K562 (cell line): ENCODE data around the gene OPHN1. TPM values are rescaled to one million over a fixed set of nuclear protein-coding genes. Genes with fewer than 3 reads are reported as not detected.

Experiments used
- ATAC-seq: fragments of 200-7000 bp; cut with Tn5 transposase; 3 replicates; pipeline ENCODE4 v1.9.1; 2020; ENCODE audit warnings: moderate library complexity
- BruUV-seq: library from RNA; stranded (reverse); fragments of 400-500 nt; replicated peaks from 2 replicates; lab custom pipeline; 2021; lab: Mats Ljungman, UMichigan
- CTCF ChIA-PET: fragments of 300-600 bp; formaldehyde crosslinking; extraction: SDS; loops from one replicate; lab custom pipeline; 2021; ENCODE audit warnings: low intra/inter-chr PET ratio; lab: Yijun Ruan, JAX
- POLR2A ChIA-PET: fragments of 300-600, 350-650 bp; sonication (Branson Sonifier 250); formaldehyde crosslinking; extraction: SDS; loops from one replicate; lab custom pipeline; 2021; ENCODE audit warnings: antibody characterized with exemption, inconsistent platforms; lab: Yijun Ruan, JAX
- DNase-seq, 4 experiments: peaks; one replicate each; pipeline versions ENCODE4 v3.0.0 to v3.0.0-alpha.2; 2011 to 2018; ENCODE audit warnings: low spot score in 3 of 4, mixed read lengths in 3 of 4; ENCODE audit errors: extremely low read depth in 1 of 4
- FAIRE-seq: peaks from 2 replicates; lab custom pipeline; 2011; peaks lifted over from hg19 to GRCh38; lab: Jason Lieb, UNC
- H2AFZ ChIP-seq: 2 replicates; pipeline ENCODE4 v1.6.0; 2011; ENCODE audit warnings: low read depth, low read length, control low read depth, inconsistent platforms
- H3K27ac ChIP-seq: fragments of 200-600 bp; 3 replicates; pipeline ENCODE4 v1.8.0; 2011; ENCODE audit warnings: low read depth, mild to moderate bottlenecking, control low read depth, inconsistent platforms, low read length, moderate library complexity, mixed read lengths; ENCODE audit errors: extremely low read depth
- H3K27me3 ChIP-seq, 2 experiments: fragments of 300-600 bp in 1 of 2; 2 replicates in 1 of 2; 3 replicates in 1 of 2; pipeline versions ENCODE4 v1.6.0 to v1.8.0; 2011; ENCODE audit warnings: inconsistent platforms in 2 of 2, low read length in 2 of 2, mild to moderate bottlenecking in 1 of 2, mixed read lengths in 1 of 2, moderate library complexity in 1 of 2; ENCODE audit not compliant: control insufficient read depth in 2 of 2, insufficient read depth in 2 of 2
- H3K36me3 ChIP-seq: fragments of 300-600 bp; 3 replicates; pipeline ENCODE4 v1.8.0; 2011; ENCODE audit warnings: mild to moderate bottlenecking, low read length, inconsistent platforms; ENCODE audit not compliant: control insufficient read depth, insufficient read depth
- H3K4me1 ChIP-seq, 2 experiments: fragments of 200-600 bp in 1 of 2; replicated peaks in 1 of 2; 2 replicates in 1 of 2; 3 replicates in 1 of 2; pipeline versions ENCODE4 v1.5.1 to v1.8.0; 2011; ENCODE audit warnings: inconsistent platforms in 2 of 2, low read length in 2 of 2, mild to moderate bottlenecking in 1 of 2, mixed read lengths in 1 of 2, moderate library complexity in 1 of 2; ENCODE audit not compliant: control insufficient read depth in 2 of 2, insufficient read depth in 2 of 2
- H3K4me2 ChIP-seq: 2 replicates; pipeline ENCODE4 v1.6.1; 2011; ENCODE audit warnings: low read length, control low read depth, inconsistent platforms, mixed read lengths; ENCODE audit not compliant: insufficient read depth
- H3K4me3 ChIP-seq: fragments of 200-600 bp; sonication (generic), shearing (Covaris generic); 2 replicates; pipeline ENCODE4 v1.5.1; 2016; ENCODE audit warnings: control low read depth, inconsistent platforms
- H3K79me2 ChIP-seq: fragments of 200-600 bp; 3 replicates; pipeline ENCODE4 v1.8.0; 2011; ENCODE audit warnings: low read length, inconsistent platforms; ENCODE audit not compliant: control insufficient read depth, insufficient read depth
- H3K9ac ChIP-seq, 2 experiments: 2 replicates each; pipeline versions ENCODE4 v1.6.0 to v1.6.1; 2011; ENCODE audit warnings: low read depth in 2 of 2, low read length in 2 of 2, control low read depth in 1 of 2, inconsistent platforms in 1 of 2, mild to moderate bottlenecking in 1 of 2, mixed read lengths in 1 of 2; ENCODE audit not compliant: insufficient read depth in 1 of 2
- H3K9me1 ChIP-seq: one replicate; pipeline ENCODE4 v1.6.0; 2011; ENCODE audit warnings: inconsistent platforms, mild to moderate bottlenecking, low read length, moderate library complexity; ENCODE audit not compliant: control insufficient read depth, insufficient read depth
- H3K9me3 ChIP-seq: replicated peaks from 2 replicates; pipeline ENCODE4 v1.5.1; 2011; ENCODE audit warnings: low read depth, low read length, inconsistent platforms; ENCODE audit not compliant: control insufficient read depth, insufficient read depth
- H4K20me1 ChIP-seq: replicated peaks from 2 replicates; pipeline ENCODE4 v1.6.1; 2011; ENCODE audit warnings: low read length, inconsistent platforms, mixed read lengths; ENCODE audit not compliant: control insufficient read depth, insufficient read depth
- CLOCK ChIP-seq: fragments of 250-450 bp; sonication (Bioruptor Pico); IDR thresholded peaks from 2 replicates; pipeline ENCODE4 v1.4.0; 2020; ENCODE audit warnings: mild to moderate bottlenecking, moderate library complexity, borderline replicate concordance
- CREBBP ChIP-seq: IDR thresholded peaks from one replicate; pipeline ENCODE4 v1.6.1; 2012; ENCODE audit warnings: low read depth, mild to moderate bottlenecking, control low read depth, inconsistent platforms, low read length
- NFIC ChIP-seq: fragments of 450-650 bp; IDR thresholded peaks from 2 replicates; pipeline ENCODE4 v1.6.1; 2017; ENCODE audit warnings: mild to moderate bottlenecking, inconsistent platforms
- NFIX ChIP-seq: fragments of 250-450 bp; sonication (Bioruptor Pico); IDR thresholded peaks from 2 replicates; pipeline ENCODE4 v1.4.0; 2020; ENCODE audit warnings: low read depth, mild to moderate bottlenecking, moderate library complexity
- ZNF586 ChIP-seq: fragments of 450-650 bp; formaldehyde crosslinking; conservative IDR thresholded peaks from 2 replicates; pipeline ENCODE4 v1.4.0; 2020; ENCODE audit warnings: mild to moderate bottlenecking, moderate library complexity
- ZNF780A ChIP-seq: fragments of 250-450 bp; sonication (Bioruptor Pico); IDR thresholded peaks from 2 replicates; pipeline ENCODE4 v1.5.0; 2021; ENCODE audit warnings: mild to moderate bottlenecking
- WGBS: fragments of 100-300 bp; shearing (Covaris generic); methylation state at CpG from one replicate; pipeline ENCODE4 v1.1.6; 2016; ENCODE audit warnings: low coverage, mixed read lengths; ENCODE audit not compliant: insufficient coverage; ENCODE audit errors: missing lambda C conversion rate; 5-methylcytosine and 5-hydroxymethylcytosine counted together
- in situ Hi-C: fragments of 300-500 bp; cut with MboI; formaldehyde crosslinking; loops from 4 replicates; pipeline ENCODE4 v1.15.0; 2018; ENCODE audit warnings: inconsistent platforms, mixed read lengths
- intact Hi-C: fragments of 100-400 bp; cut with micrococcal nuclease; formaldehyde crosslinking; loops from 2 replicates; pipeline ENCODE4 v1.14.2; 2022
- polyA plus RNA-seq, 8 experiments: library from polyadenylated mRNA; depleted of rRNA in 4 of 8; stranded (reverse) in 5 of 8; unstranded in 3 of 8; fragments of >200 nt; fragmentation: Nextera tagmentation in 2 of 8; fragmentation: Illumina TruSeq in 1 of 8; extraction: Ambion mirVana in 2 of 8; extraction: Trizol in 1 of 8; gene quantifications; 2 replicates each; pipeline versions ENCODE4 v1.2.1 to v1.2.3, GENCODE V29; 2011 to 2014; ENCODE audit warnings: inconsistent platforms in 1 of 8, missing spikeins in 1 of 8
- total RNA-seq, 7 experiments: library from RNA; depleted of rRNA in 6 of 7; stranded (reverse); fragments of >200 nt in 6 of 7; fragmentation: Illumina TruSeq in 2 of 7; extraction: Trizol in 2 of 7; gene quantifications; 2 replicates each; pipeline versions ENCODE4 v1.2.1 to v1.2.3, GENCODE V29; 2011 to 2021; ENCODE audit warnings: low replicate concordance in 1 of 7

The OPHN1 gene
- total and polyA plus RNA-seq, 9 of the 15 experiments (the other 6 are each of a cell fraction or from before 2014, with no cell fraction given) = 0.28 to 1.8 (median 1.0) TPM

DNA sequence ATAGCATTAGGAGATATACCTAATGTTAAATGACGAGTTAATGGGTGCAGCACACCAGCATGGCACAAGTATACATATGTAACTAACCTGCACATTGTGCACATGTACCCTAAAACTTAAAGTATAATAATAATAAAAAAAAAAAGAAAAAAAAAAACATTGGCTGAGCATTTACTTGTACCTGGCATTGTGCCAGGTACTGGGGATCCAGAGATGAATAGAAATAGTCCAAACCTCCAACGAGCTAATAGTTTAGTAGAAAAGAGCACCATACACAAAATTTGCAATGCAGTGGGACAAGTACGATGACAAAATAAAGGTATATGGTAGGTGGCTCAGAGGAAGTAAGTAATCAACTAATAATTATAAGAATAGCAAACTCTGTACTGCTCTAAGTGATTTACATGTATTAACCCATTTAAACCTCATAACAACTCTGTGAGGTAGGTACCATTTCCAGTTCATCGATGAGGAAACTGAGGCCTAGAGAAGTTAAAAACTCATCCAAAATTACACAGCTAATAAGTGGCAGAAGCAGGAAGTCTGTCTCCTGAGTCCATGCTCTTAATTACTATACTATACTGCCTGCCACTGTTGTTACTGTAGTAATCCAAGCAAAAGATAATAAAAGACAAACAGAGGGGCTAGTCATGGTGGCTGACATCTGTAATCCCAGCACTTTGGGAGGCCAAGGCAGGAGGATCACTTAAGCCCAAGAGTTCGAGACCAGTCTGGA is 319.3 kb downstream of the OPHN1 start:
- Histone ChIP-seq H3K27ac (no peak overlapping the region), H3K79me2 (no peaks in the 10 kb centered on the region), H3K4me2 (no peak overlapping the region), H3K4me1 (no peaks in the 10 kb centered on the region), H2AFZ (no peak overlapping the region), H4K20me1 (no peaks in the 10 kb centered on the region), H3K9ac (no peak overlapping the region), H3K9me1 (no peaks in the 10 kb centered on the region), H3K9me3 (no peaks in the 10 kb centered on the region), H3K27me3 (no peaks in the 10 kb centered on the region), H3K36me3 (no peaks in the 10 kb centered on the region), H3K4me3 (no peak overlapping the region)
- FAIRE-seq = no peak
- intact Hi-C loops = no loop called here
- no TSS peak for BruUV-seq
- no peak for ATAC-seq
- TF ChIP-seq CREBBP (no peak), NFIC (peak; percentile 90), ZNF780A (no peak), NFIX (CRISPR knock-in tag) (peak; percentile 62), CLOCK (CRISPR knock-in tag) (no peak), ZNF586 (CRISPR knock-in tag) (no peak)
- in situ Hi-C loops = no loop called here
- POLR2A ChIA-PET = no interaction called here
- CTCF ChIA-PET = no interaction called here
- DNase-seq = no peak
- 32% methylated on average over 4 of the region's 5 CpGs for WGBS
